Measurements from ENCODE around the gene C12orf56.
"Not testable (repeated sequence)": the region's sequence is repeated elsewhere in the genome, so short reads cannot be mapped to it uniquely, and the experiment has no call there.

The C12orf56 gene

DNA sequence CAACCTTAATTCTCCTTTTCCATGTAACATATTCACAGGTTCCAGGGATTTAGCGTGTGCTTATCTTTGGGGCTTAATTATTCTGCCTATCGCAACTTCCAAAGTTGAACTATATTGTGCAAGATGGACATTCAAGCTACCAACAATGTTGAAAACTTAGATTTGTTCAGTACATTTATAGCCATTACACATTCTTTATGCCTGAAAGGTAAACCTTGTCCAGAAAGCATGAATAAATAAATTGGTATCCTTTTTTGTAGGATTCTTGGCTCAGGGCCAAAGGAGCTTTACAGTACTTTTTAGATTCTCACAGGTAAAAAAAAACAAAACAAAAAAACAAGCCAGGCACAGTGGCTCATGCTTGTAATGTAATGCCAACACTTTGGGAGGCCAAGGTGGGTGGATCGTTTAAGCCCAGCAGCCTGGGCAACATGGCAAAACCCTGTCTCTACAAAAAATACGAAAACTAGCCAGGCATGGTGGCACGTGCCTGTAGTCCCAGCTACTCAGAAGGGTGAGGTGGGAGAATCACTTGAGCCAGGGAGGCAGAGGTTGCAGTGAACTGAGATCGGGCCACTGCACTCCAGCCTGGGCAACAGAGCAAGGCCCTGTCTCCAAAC, 3.3 kb downstream of the C12orf56 start:
- DNase-seq (ENCODE audit: low read depth in 2 of 2) = no peak

DNA sequence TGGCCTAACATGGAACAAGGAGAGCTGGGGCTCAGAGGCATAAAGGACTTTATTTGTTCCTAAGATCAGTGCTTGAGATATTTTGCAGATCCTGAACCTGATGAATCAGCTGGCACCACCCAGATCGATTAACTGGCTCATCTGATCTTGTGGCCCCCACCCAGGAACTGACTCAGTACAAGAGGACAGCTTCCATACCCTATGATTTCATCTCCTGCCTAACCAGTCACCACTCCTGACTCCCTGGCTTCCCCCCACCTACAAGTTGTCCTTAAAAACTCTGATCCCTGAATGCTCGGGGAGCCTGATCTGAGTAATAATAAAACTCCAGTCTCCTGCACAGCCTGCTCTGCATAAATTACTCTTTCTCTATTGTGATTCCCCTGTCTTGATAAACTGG, 5.1 kb downstream of the C12orf56 start:
- DNase-seq (ENCODE audit: low read depth in 2 of 2) = no peak

DNA sequence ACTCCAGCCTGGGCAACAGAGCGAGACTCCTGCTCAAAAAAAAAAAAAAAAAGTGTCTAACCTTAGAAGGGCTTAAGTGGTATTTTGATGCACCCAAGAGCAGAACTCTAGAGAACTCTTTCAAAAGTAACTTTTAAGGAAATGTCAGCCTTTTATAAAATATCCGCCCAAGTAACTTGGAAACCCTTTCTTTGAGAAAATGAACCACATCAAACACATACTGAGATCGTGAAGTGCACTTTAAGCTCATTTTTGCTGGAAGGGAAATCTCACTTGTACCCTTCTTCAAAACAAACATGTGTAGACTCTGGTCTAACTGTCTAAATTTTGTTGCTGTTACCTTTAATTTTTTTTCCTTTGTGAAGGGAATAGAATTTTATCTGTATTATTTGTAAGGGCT, 5.5 kb downstream of the C12orf56 start:
- DNase-seq (ENCODE audit: low read depth in 2 of 2) = no peak

DNA sequence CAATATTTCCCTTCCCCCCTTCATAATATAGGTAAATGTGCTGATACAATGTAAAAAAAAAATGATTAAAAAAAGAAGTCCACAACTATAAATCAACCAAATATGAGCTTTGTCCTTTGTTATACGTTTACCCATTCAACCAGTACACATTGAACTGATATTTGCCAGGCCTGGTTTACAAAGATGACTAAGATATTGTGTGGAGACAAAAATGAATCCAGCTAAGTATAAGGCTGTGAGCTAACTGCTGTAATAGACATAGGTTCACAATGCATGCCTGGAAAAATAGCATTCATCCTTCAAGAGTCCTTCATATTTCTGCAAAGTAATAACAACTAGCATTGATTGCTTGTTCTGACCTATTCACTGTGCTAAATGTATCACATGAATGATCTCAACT, 6.9 kb downstream of the C12orf56 start:
- no peak for DNase-seq (ENCODE audit: low read depth in 2 of 2)

DNA sequence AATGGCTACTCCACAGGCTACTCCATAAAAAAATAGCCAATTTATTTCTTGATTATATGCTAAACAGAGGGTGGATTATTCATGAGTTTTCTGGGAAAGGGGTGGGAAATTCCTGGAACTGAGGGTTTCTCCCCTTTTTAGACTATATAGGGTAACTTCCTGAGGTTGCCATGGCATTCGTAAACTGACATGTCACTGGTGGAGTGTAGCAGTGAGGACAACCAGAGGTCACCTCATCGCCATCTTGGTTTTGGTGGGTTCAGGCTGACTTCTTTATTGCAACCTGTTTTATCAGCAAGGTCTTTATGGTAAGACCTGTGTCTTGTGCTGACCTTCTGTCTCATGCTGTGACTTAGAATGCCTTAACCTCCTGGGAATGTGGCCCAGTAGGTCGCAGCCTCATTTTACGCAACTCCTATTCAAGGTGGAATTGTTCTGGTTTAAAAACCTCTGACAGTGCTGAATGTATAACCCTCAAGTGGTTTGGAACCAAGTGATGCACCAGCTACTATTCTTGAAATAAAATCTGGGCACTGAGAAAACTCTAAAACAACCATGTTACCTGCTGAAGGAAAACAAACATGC, 27.7 kb downstream of the C12orf56 start:
- no peak for DNase-seq (ENCODE audit: low read depth in 2 of 2)

DNA sequence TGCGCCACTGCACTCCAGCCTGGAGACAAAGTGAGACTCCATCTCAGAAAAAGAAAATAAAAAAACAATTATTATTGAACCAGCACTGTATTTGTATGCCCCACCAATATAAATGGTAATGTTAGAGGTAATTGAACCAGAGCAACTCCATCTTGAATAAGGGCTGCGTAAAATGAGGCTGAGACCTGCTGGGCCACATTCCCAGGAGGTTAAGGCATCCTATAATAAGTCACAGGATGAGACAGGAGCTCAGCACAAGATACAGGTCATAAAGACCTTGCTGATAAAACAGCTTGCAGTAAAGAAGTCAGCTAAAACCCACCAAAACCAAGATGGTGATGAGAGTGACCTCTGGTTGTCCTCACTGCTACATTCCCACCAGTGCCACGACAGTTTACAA, 29.4 kb downstream of the C12orf56 start:
- DNase-seq (ENCODE audit: low read depth in 2 of 2) = not testable (repeated sequence)

DNA sequence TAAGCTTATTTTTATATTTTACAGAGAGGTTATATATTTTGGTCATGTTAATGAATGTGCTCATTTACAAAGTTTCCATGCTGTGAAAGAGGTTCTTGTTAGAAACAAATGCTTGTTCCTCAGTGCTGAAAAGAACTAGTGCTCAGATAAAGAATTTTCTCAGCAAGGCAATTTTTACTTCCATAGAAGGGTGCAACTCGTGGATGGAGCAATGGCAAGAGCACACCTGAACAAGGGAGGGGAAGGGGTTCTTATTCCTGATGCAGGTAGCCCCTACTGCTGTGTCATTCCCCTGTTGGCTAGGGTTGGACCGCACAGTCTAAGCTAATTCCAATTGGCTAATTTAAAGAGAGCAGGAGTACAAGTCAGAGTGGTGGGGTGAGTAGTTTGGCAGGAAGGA, 34.3 kb downstream of the C12orf56 start:
- DNase-seq (ENCODE audit: low read depth in 2 of 2) = not testable (repeated sequence)

DNA sequence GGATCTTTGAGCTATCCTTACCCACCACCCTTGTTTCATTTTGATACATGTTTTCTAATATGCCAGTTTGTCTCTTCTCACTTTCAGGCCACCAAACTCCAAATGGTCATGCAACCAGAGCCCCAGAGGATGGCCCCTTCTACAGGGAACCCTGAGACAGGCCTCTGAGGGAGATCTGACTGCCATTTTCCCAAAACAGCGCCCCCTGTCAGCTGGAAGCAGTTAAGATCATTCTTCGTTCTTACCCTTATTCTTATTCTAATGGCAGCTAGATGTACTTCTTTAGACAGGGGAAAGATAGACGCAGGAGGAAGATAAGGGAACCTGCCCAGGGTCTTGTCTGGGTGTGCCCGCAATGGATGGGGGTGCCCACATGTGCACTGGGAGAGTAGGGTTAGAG, 38.4 kb downstream of the C12orf56 start:
- DNase-seq (ENCODE audit: low read depth in 2 of 2) = no peak

DNA sequence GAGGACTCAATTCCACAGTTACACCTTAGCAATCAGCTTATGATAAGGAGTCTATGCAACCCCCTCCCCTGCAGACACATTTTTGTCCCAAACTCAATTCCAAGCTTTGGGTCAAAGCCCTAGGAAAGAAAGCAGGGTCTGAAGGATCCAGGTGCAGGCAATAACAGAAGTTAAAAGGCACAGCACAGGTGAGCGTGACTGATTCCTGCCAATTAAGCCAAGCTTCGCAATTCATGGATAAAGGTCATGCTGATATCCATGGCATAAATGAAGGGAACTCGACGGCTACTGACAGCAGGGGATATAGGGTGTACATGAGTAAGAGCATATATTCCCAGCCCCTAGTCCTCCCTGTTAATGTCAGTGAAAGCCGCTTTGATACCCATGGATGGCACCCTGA, 39.3 kb downstream of the C12orf56 start:
- DNase-seq (ENCODE audit: low read depth in 2 of 2) = no peak

DNA sequence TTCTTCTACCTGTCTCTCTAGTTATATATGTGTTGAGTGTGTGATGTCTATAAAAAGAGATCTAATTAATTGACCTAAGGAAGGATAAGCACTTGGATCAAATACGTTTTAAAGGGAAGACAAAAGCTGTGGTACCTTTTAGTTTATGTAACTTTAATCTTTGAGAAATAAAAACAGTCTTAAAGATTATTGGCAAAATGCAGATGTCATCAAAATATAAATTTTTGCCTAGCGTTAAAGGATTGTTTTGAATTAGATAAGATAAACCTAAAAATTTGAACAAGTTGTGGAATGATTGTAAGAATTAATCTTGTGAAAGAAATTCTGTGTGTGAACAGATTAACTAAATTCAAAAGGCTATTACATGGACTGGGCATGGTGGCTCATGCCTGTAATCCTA, 42.9 kb downstream of the C12orf56 start:
- no peak for DNase-seq (ENCODE audit: low read depth in 2 of 2)

DNA sequence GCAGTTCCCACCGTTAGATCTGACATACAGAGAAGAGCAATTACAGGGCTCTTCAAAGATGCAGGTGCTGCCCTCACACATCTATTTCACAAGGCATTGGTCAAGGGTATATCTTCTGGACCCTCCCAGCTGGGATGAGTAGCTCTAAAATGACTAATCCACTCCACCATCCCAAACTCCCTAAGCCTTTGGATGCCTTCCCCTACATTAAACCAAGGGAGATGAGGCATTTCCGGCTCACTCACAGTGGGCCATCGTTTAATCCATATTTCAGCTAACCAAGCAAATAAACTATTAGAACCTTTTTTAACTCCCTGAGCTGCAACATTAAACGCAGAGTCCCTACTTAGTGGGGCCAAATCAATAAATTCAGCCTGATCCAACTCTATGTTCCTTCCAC, 45.9 kb downstream of the C12orf56 start:
- not testable (repeated sequence) for DNase-seq (ENCODE audit: low read depth in 2 of 2)

DNA sequence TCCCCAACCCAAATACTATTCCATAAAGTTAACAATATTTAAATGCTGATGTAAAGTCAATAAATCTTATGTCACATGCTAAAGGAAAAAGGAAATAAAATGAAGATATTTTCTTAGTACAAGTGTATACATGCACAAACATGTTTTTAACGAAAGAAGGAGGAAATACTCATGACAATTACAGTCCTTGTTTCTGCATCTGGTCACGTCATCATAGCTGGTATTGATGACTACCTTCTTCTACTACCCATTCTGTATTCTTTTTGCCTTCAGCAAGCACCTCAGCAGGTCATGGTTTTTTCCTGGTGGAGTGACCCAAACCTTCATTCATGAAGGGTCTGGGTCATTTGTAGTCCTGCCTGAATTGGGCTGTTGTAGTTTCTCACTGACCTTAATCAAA, 50.0 kb downstream of the C12orf56 start:
- DNase-seq (ENCODE audit: low read depth in 2 of 2) = not testable (repeated sequence)

DNA sequence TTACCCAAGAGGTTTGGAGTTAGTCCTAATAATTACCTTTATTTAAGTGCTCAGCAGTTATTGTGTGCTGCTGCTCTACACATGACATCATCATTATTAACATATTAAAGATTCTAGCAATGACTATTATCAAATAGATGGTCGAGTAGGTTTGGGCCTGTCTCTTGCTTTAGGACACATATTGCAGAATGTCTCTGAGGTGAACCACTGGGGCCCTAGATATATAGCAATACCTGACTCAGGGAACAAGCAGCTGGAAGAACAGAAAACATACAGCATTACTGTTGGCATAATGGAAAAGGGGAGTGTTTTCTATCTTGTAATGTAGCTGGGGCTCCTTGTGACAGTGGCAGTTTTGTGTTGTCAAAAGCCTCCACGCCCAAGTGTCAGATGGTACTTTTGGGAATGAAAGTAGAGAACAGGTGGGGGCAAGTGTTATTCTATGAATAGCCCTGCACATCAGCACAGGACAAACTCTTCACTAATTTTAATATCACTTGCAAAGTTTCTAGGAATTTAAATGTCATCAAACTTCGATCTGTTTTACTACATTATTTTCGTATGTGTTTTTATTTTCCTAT, 54.6 kb downstream of the C12orf56 start:
- DNase-seq (ENCODE audit: low read depth in 2 of 2) = no peak

DNA sequence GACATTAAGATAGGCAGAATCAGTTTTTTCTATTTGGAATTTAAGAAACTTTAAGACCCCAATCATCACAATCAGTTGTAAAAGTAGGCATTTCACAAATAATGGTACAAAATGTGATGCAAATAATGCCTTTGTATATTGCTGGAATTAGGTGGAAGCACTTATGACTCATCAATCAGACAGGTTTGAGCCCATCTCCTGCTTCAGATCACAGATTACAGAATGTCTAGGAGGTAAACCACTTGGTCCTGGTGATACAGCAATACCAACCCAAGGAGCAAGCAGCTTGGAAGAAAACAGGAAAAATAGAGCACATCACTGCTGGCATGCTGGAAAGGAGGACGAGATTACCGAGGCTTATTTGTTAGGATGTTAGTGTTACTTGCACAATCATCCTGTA, 57.6 kb downstream of the C12orf56 start:
- DNase-seq (ENCODE audit: low read depth in 2 of 2) = no peak

DNA sequence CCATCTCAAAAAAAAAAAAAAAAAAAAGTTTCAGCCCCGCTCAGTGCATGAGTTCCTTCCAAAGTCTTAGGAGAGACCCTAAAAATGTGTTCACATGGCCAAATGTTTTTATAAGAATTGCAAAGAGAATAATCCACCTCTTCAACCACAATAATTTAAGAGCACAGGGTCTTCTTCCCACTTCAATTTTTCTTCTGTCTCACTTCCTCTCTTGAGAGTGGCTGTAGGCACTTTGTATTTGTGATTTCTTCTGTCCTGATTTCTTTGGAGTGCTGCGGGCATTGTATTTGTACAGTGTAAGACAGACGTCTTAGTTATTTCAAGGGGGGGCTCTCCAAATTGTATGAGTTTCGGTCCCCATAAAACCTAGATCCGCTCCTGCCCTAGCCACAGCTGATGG, 58.3 kb downstream of the C12orf56 start:
- DNase-seq (ENCODE audit: low read depth in 2 of 2) = no peak

DNA sequence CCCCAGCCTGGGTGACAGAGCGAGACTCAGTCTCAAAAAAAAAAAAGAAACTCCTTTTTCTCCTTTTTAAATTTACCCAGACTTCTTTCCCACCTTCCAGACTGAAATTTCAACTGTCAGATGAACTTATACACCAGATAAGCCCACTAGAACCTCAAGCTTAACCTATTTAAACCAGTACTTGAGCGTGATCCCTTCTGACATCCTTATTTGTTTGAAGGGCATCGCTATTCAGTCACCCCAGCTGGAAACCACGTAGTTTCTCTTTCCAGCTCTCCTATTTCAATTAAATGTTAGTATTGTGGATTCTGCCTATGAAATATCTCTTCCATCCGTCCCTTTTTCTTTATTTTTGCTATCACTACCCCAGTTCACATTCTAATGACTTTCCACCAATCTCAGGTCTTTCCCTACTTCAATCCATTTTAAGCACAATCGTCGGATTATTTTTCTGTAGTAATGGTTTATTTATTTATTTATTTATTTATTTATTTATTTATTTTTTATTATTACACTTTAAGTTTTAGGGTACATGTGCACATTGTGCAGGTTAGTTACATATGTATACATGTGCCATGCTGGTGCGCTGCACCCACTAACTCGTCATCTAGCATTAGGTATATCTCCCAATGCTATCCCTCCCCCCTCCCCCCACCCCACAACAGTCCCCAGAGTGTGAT, 61.4 kb downstream of the C12orf56 start:
- DNase-seq (ENCODE audit: low read depth in 2 of 2) = not testable (repeated sequence)

DNA sequence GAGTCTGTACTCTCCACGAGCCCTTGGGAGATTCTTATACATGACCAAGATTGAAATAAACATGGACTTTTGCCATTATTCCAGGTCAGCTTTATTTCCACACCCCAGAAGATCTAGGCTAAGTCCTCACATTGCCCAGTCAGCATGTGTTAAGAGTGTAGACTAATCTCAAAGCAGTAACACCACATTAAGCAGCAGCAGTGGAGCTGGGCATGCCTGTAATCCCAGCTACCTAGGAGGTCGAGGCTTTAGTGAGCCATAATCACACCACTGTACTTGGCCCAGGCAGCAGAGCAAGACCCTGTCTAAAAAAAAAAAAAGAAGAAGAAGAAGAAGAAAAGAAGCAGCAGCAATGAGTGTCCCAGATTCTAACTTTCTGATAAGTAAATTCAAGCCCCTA, 65.5 kb downstream of the C12orf56 start:
- no peak for DNase-seq (ENCODE audit: low read depth in 2 of 2)

DNA sequence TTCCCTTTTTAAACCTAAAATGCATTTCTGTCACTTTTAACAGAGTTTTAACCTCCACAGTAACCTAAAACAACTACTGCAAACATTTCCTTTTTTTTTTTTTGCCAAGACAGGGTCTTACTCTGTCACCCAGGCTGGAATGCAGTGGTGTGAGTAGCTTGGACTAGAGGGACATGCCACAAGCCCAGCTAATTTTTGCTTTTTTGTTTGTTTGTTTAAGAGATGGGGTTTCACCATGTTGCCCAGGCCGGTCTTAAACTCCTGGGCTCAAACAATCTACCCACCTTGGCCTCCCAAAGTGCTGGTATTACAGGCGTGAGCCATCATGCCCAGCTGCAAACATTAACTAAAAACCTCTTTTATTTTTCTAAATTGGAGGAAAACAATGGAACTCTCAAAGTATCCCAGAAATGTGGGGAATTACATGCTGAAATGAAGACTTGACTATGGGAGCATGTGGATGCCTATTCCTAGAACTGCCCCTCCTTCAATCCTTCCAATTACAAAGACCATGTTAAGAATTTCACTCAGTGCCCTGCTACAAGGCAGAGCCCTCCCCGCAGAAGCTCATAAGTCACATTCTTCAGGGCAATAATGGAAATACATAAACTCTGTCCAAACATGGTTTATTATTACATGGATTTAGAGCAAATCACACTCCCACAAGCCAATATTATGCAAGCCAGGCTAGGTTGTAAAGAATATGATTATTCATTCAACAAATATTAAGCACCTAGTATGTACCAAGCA, 66.9 kb downstream of the C12orf56 start:
- no peak for DNase-seq (ENCODE audit: low read depth in 2 of 2)

DNA sequence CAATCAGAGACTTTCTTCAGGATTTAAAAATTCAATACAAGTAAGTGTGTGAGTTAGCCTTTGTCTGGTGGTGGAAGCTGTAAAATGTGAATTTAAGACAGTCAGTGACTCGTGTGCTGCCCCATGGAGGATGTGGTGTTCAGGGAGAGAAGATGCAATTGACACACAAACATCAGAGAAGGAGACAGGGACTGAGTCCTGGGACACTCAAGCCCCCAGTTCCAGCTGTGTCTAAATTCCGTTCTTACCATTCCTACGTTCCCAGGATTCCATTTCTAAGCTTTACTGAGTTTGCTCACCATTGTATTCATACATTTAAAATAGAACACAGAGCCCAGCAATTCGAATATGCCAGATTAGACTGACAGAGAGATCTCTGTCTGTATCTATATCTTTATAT, 67.6 kb downstream of the C12orf56 start:
- no peak for DNase-seq (ENCODE audit: low read depth in 2 of 2)

DNA sequence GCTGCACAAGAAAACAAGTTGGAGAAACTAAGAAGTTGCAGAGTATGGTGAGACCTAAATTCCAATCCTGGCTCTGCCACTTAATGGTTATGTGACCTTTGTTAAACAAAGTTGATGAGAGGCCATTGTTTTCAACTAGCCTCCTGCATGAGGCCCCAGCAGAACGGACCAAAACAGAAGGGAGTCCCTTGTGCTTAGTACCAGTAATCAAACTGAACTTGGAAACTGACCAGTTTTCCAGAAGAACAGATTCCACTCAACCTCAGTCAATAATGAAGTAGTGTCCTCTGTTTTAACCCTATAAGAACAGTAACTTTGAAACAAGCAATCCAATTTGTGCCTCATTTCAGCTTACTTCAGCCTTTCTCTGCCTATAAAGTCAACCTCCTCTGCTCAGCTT, 69.9 kb downstream of the C12orf56 start:
- no peak for DNase-seq (ENCODE audit: low read depth in 2 of 2)

DNA sequence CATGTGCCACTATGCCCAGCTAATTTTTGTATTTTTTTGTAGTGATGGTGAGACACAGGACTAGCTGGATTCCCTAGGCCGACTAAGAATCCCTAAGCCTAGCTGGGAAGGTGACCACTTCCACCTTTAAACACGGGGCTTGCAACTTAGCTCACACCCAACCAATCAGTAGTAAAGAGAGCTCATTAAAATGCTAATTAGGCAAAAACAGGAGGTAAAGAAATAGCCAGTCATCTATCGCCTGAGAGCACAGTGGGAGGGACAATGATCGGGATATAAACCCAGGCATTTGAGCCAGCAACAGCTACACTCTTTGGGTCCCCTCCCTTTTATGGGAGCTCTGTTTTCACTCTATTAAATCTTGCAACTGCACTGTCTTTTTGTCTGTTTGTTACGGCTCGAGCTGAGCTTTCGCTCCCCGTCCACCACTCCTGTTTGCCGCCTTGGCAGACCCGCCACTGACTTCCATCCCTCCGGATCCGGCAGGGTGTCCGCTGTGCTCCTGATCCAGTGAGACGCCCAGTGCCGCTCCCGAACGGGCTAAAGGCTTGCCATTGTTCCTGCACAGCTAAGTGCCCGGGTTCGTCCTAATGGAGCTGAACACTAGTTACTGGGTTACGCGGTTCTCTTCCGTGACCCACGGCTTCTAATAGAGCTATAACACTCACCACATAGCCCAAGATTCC, 70.9 kb downstream of the C12orf56 start:
- DNase-seq (ENCODE audit: low read depth in 2 of 2) = not testable (repeated sequence)

DNA sequence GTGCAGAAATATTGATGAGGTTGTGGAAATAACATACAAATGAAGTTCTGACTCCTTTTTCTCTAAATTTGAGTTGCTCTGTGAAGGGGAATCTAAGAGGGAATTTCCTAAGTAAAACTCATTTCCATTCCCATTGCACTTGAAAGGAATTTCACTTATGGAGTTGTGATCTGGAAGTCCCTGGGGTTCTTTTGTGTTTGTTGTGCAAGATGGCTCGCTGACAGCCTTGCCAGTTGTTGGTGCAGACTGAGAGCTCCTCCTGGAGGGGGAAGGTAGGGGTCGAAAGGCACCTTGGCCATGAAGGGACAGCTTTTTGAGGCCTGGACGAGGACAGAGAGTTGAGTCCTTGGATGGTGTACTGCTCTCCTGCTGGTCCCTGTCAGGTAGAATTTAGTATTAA, 72.0 kb downstream of the C12orf56 start:
- no peak for DNase-seq (ENCODE audit: low read depth in 2 of 2)

Data from stimulated activated CD4-positive, alpha-beta T cell treated with anti-CD3 and anti-CD28 coated beads, Interleukin-1b, Interleukin-23, amount 100 ng/mL, for 1 hour (primary cell).